Mesodermal cell (in vitro differentiated cells): Measurements from ENCODE around the gene DPM2.

Experiments
- H3K27ac ChIP-seq: 2 replicates; pipeline ENCODE4 v1.7.0; 2013; ENCODE audit warnings: mild to moderate bottlenecking, low read depth, low read length, moderate library complexity; ENCODE audit not compliant: severe bottlenecking
- H3K36me3 ChIP-seq: 2 replicates; pipeline ENCODE4 v1.7.1; 2013; ENCODE audit warnings: mild to moderate bottlenecking, low read length, moderate library complexity; ENCODE audit not compliant: control insufficient read depth, insufficient read depth
- H3K4me1 ChIP-seq: one replicate; pipeline ENCODE4 v1.7.1; 2013; ENCODE audit warnings: mild to moderate bottlenecking, low read length; ENCODE audit not compliant: insufficient read depth, control insufficient read depth, poor library complexity, severe bottlenecking
- H3K4me3 ChIP-seq: 2 replicates; pipeline ENCODE4 v1.7.0; 2013; ENCODE audit warnings: low read length, control low read depth, mild to moderate bottlenecking; ENCODE audit not compliant: insufficient read depth, poor library complexity, severe bottlenecking; ENCODE audit errors: extremely low read depth
- H3K9me3 ChIP-seq: 2 replicates; pipeline ENCODE4 v1.7.1; 2013; ENCODE audit warnings: mild to moderate bottlenecking, low read length, moderate library complexity; ENCODE audit not compliant: control insufficient read depth
- WGBS, 2 experiments: methylation state at CpG; one replicate each; pipeline ENCODE4 v1.1.5; 2013; ENCODE audit warnings: missing lambda C conversion rate in 2 of 2; ENCODE audit not compliant: insufficient coverage in 2 of 2; 5-methylcytosine and 5-hydroxymethylcytosine counted together

DPM2 gene

GRCh38 chr9:127892831-127893230, 44.8 kb downstream of the DPM2 start:
- no peak overlapping the region for H3K27ac ChIP-seq
- H3K36me3 ChIP-seq, result peaks cover 76% of the 10 kb centered on the region
- H3K4me1 ChIP-seq, result no peaks in the 10 kb centered on the region
- H3K4me3 ChIP-seq, result no peak overlapping the region
- H3K9me3 ChIP-seq, result peaks cover 27% of the 10 kb centered on the region
- 95 to 100% methylated on average over 6 of the region's 6 CpGs for WGBS, 2 experiments

GRCh38 chr9:127890053-127890452, 47.6 kb downstream of the DPM2 start:
- Histone ChIP-seq H3K9me3 (peaks cover 22% of the 10 kb centered on the region), H3K36me3 (peaks cover 78% of the 10 kb centered on the region), H3K4me1 (peaks cover 8% of the 10 kb centered on the region), H3K4me3 (no peak overlapping the region), H3K27ac (no peak overlapping the region)
- WGBS, 2 experiments, result 100% methylated on average over 1 to 2 of the region's 3 CpGs

DNA sequence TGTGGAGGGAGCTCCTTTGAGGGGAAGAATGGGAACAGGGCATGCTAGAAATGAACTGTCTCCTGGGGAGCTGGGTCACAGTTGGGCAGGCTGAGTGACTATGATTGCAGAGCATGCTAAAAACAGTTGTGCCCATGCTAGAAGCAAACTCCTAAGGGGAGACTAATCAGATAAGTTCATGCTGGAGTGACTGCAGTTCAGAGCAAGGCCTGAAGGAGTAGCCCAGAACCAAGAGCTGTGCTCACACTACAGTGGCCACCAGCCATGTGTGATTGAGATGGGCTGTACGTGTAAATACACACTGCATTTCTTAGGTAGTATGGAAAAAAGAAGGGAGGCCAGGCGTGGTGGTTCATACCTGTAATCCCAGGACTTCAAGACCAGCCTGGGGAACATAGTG, 49.9 kb downstream of the DPM2 start:
- no peak overlapping the region for H3K4me3 ChIP-seq
- H3K9me3 ChIP-seq, result peaks cover 2% of the 10 kb centered on the region
- no peak overlapping the region for H3K27ac ChIP-seq
- H3K36me3 ChIP-seq, result peaks cover 57% of the 10 kb centered on the region
- WGBS, 2 experiments, result 67 to 80% methylated on average over 1 of the region's 2 CpGs
- H3K4me1 ChIP-seq, result peaks cover 16% of the 10 kb centered on the region

GRCh38 chr9:127886401-127886972, 51.2 kb downstream of the DPM2 start:
- H3K9me3 ChIP-seq, result no peaks in the 10 kb centered on the region
- H3K36me3 ChIP-seq, result peaks cover 47% of the 10 kb centered on the region
- H3K4me3 ChIP-seq, result no peak overlapping the region
- H3K4me1 ChIP-seq, result peaks cover 16% of the 10 kb centered on the region
- H3K27ac ChIP-seq, result no peak overlapping the region
- WGBS, 2 experiments, result 98 to 99% methylated on average over 13 to 14 of the region's 18 CpGs

DNA sequence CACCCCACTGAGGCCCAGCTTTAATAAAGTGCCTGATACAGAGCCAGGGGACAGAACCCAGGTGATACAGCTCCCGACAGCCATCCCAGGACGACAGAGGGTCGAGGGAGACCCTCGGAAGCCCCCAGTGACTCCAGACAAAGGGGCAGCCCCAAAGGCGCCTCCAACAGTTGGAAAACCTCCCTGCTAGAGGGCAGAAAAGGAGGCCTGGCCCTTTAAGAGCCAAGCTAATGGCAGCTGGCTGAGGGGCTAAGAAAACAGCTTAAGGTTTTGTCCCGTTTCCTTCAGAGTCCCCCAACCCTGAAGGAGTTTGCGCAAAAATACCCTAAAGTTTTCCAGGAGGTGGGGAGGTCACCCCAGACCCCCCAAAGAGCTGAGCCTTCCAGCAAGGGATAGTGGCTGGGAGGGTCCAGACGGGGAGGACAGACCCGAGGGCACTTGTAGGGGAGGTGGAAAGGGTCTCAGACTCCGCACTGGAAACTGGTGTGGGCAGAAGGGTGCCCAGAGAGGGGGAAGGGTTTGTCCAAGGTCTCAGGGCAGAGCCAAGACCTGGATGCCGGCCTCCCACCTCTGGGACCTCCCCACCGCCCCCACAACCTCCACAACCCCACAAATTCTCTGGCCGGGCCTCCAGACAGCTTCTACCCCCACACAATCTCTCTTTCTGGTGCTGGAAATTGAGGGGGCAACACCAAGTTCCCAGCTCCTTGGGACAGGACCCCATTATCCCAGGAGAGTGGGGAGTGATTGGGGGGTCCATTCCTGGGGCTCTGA, 52.0 kb downstream of the DPM2 start:
- WGBS, 2 experiments, result 71 to 78% methylated on average over 8 to 9 of the region's 13 CpGs
- Histone ChIP-seq H3K36me3 (peaks cover 39% of the 10 kb centered on the region), H3K27ac (peak overlapping the region; percentile 29), H3K9me3 (no peaks in the 10 kb centered on the region), H3K4me1 (peaks cover 16% of the 10 kb centered on the region), H3K4me3 (no peak overlapping the region)
